HepG2 (cell line): ENCODE data around the gene PRDM10. TPM values are rescaled to one million over a fixed set of nuclear protein-coding genes. Genes with fewer than 3 reads are reported as not detected.

Source experiments
- AKNA ChIP-seq: sonication (generic); formaldehyde crosslinking; IDR thresholded peaks from 2 replicates; pipeline ENCODE4 v1.4.0; 2020; ENCODE audit warnings: missing genetic modification reagents, borderline replicate concordance
- ETS1 ChIP-seq: sonication (generic); formaldehyde crosslinking; IDR thresholded peaks from 2 replicates; pipeline ENCODE4 v1.4.0; 2020; ENCODE audit warnings: missing genetic modification reagents
- GABPA ChIP-seq, 2 experiments: IDR thresholded peaks; 2 replicates each; pipeline ENCODE4 v1.6.1; 2011 to 2016; ENCODE audit warnings: low read depth in 2 of 2, low read length in 1 of 2, missing biosample characterization in 1 of 2, missing genetic modification characterization in 1 of 2
- IRF2 ChIP-seq: IDR thresholded peaks from 2 replicates; pipeline ENCODE4 v1.6.1; 2018; ENCODE audit warnings: missing genetic modification reagents, missing compliant biosample characterization
- MIXL1 ChIP-seq: IDR thresholded peaks from 2 replicates; pipeline ENCODE4 v1.6.1; 2016
- NFKB2 ChIP-seq: sonication (generic); formaldehyde crosslinking; IDR thresholded peaks from 2 replicates; pipeline ENCODE4 v1.4.0; 2020; ENCODE audit warnings: missing genetic modification reagents, borderline replicate concordance
- PRDM4 ChIP-seq: sonication (generic); formaldehyde crosslinking; IDR thresholded peaks from 2 replicates; pipeline ENCODE4 v1.9.0; 2021; ENCODE audit warnings: missing genetic modification reagents, borderline replicate concordance
- SNRNP70 ChIP-seq: fragments of 200-400 bp; formaldehyde crosslinking; IDR thresholded peaks from 2 replicates; pipeline ENCODE4 v1.6.1; 2017; ENCODE audit warnings: mild to moderate bottlenecking, low read depth, low read length, moderate library complexity
- SOX13 ChIP-seq, 3 experiments: fragments of 450-650 bp in 1 of 3; sonication (generic) in 1 of 3; formaldehyde crosslinking in 1 of 3; IDR thresholded peaks in 2 of 3; conservative IDR thresholded peaks in 1 of 3; 2 replicates each; pipeline versions ENCODE4 v1.5.0 to v1.6.1; 2016 to 2020; ENCODE audit warnings: antibody characterized with exemption in 1 of 3, mild to moderate bottlenecking in 1 of 3, missing compliant biosample characterization in 1 of 3, missing genetic modification reagents in 1 of 3, moderate library complexity in 1 of 3
- TMF1 ChIP-seq: sonication (generic); formaldehyde crosslinking; IDR thresholded peaks from 2 replicates; pipeline ENCODE4 v1.8.1; 2022; ENCODE audit warnings: low read depth, missing genetic modification reagents
- ZNF20 ChIP-seq: sonication (generic); formaldehyde crosslinking; IDR thresholded peaks from 2 replicates; pipeline ENCODE4 v1.4.0; 2020; ENCODE audit warnings: mild to moderate bottlenecking, moderate library complexity, missing genetic modification reagents
- ZNF33B ChIP-seq: sonication (generic); formaldehyde crosslinking; IDR thresholded peaks from 2 replicates; pipeline ENCODE4 v1.5.1; 2020; ENCODE audit warnings: mild to moderate bottlenecking, missing genetic modification reagents
- ZNF788 ChIP-seq: sonication (generic); formaldehyde crosslinking; IDR thresholded peaks from 2 replicates; pipeline ENCODE4 v1.5.0; 2020; ENCODE audit warnings: mild to moderate bottlenecking, missing genetic modification reagents, borderline replicate concordance
- ZNF792 ChIP-seq: IDR thresholded peaks from 2 replicates; pipeline ENCODE4 v1.6.1; 2016
- polyA plus RNA-seq, 8 experiments: library from polyadenylated mRNA; depleted of rRNA in 3 of 8; stranded (reverse) in 7 of 8; unstranded in 1 of 8; fragments of >200 nt; fragmentation: Illumina TruSeq in 4 of 8; extraction: Trizol in 4 of 8; gene quantifications; 2 replicates each; pipeline versions ENCODE4 v1.2.1 to v1.2.3, GENCODE V29; 2011 to 2016; ENCODE audit warnings: low read depth in 4 of 8, missing spikeins in 1 of 8, mixed read lengths in 1 of 8; ENCODE audit not compliant: insufficient read depth in 1 of 8
- total RNA-seq, 5 experiments: library from RNA; depleted of rRNA; stranded (reverse); fragments of >200 nt; fragmentation: Illumina TruSeq; extraction: Trizol; gene quantifications; 2 replicates each; pipeline ENCODE4 v1.2.3, GENCODE V29; 2016; ENCODE audit warnings: low read depth in 1 of 5
- TF ChIP-seq, protein P1 (sequence below): sonication (generic); formaldehyde crosslinking; IDR thresholded peaks from 2 replicates; pipeline ENCODE4 v1.4.0; 2020; ENCODE audit warnings: mild to moderate bottlenecking, missing genetic modification reagents
- TF ChIP-seq, protein P2 (sequence below): sonication (generic); formaldehyde crosslinking; IDR thresholded peaks from 2 replicates; pipeline ENCODE4 v1.4.0; 2020; ENCODE audit warnings: missing genetic modification reagents
- TF ChIP-seq, protein P3 (sequence below): sonication (generic); formaldehyde crosslinking; IDR thresholded peaks from 2 replicates; pipeline ENCODE4 v1.4.0; 2020; ENCODE audit warnings: missing genetic modification reagents

PRDM10 gene
- total and polyA plus RNA-seq, 2 of the 13 experiments (the other 11 are each of a cell fraction or from before 2014, with no cell fraction given) = 5.7 to 5.8 TPM

DNA sequence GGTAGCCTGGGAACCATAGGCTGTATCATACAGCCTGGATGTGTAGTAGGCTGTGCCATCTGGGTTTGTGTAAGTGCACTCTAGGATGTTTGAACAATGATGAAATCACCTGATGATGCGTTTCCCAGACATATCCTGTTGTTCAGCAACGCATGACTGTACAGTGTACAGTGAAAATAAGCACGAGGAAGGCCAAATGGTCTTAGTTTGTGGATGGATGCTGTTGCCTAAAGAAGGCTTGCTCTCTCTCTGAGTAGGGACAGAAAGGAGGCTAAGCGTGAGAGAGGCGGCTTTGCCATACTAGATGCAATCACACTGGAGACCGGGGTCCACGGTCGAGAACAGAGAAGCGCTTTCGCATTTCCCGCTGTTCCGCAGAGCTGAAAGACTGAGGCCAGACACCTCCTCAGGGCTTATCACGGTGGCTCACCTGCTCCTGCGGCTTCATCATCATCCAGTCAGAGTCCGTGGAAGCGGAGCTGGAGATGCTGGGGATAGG, 39.5 kb upstream of the PRDM10 start (continued):
- TF ChIP-seq AKNA (CRISPR knock-in tag) = no peak
- no peak for TF ChIP-seq MIXL1
- no peak for TF ChIP-seq ETS1 (CRISPR knock-in tag)
- TF ChIP-seq, protein P1, sequence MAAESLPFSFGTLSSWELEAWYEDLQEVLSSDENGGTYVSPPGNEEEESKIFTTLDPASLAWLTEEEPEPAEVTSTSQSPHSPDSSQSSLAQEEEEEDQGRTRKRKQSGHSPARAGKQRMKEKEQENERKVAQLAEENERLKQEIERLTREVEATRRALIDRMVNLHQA = no peak
- no peak for TF ChIP-seq ZNF33B (CRISPR knock-in tag)
- TF ChIP-seq, protein P2, sequence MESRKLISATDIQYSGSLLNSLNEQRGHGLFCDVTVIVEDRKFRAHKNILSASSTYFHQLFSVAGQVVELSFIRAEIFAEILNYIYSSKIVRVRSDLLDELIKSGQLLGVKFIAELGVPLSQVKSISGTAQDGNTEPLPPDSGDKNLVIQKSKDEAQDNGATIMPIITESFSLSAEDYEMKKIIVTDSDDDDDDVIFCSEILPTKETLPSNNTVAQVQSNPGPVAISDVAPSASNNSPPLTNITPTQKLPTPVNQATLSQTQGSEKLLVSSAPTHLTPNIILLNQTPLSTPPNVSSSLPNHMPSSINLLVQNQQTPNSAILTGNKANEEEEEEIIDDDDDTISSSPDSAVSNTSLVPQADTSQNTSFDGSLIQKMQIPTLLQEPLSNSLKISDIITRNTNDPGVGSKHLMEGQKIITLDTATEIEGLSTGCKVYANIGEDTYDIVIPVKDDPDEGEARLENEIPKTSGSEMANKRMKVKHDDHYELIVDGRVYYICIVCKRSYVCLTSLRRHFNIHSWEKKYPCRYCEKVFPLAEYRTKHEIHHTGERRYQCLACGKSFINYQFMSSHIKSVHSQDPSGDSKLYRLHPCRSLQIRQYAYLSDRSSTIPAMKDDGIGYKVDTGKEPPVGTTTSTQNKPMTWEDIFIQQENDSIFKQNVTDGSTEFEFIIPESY (CRISPR knock-in tag) = peak; percentile 62
- TF ChIP-seq SNRNP70 = no peak
- no peak for TF ChIP-seq SOX13 (IDR thresholded peaks at IDR 0.05)
- TF ChIP-seq SOX13 (CRISPR knock-in tag; conservative IDR thresholded peaks at IDR 0.05 in 1 of 2, IDR thresholded peaks at IDR 0.05 in 1 of 2) = peak in 1 of 2 experiments; percentile 76; a peak in 1 of 4 replicates
- no peak for TF ChIP-seq ZNF792 (CRISPR knock-in tag)
- TF ChIP-seq ZNF788 (CRISPR knock-in tag) = no peak
- TF ChIP-seq, protein P3, sequence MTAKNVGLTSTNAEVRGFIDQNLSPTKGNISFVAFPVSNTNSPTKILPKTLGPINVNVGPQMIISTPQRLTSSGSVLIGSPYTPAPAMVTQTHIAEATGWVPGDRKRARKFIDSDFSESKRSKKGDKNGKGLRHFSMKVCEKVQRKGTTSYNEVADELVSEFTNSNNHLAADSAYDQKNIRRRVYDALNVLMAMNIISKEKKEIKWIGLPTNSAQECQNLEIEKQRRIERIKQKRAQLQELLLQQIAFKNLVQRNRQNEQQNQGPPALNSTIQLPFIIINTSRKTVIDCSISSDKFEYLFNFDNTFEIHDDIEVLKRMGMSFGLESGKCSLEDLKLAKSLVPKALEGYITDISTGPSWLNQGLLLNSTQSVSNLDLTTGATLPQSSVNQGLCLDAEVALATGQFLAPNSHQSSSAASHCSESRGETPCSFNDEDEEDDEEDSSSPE (CRISPR knock-in tag) = no peak
- TF ChIP-seq ZNF20 (CRISPR knock-in tag) = no peak
- no peak for TF ChIP-seq GABPA (IDR thresholded peaks at IDR 0.05; ENCODE audit: low read depth, low read length)
- no peak for TF ChIP-seq GABPA (CRISPR knock-in tag; IDR thresholded peaks at IDR 0.05; ENCODE audit: low read depth)
- 0 out of 2 replicates have a peak, but pooled peaks have one; percentile 37 for TF ChIP-seq IRF2 (CRISPR knock-in tag)
- no peak for TF ChIP-seq TMF1
- TF ChIP-seq PRDM4 (CRISPR knock-in tag) = no peak
- TF ChIP-seq NFKB2 (CRISPR knock-in tag) = no peak
